Keratinocyte (primary cell): Measurements from ENCODE around the gene PNPLA2. TPM values are rescaled to one million over a fixed set of nuclear protein-coding genes. Genes with fewer than 3 reads are reported as not detected.

Experiments
- DNase-seq: peaks from one replicate; pipeline ENCODE4 v3.0.0-alpha.2; 2011; ENCODE audit warnings: low read depth, missing footprints, low spot score
- FAIRE-seq: peaks from 2 replicates; lab custom pipeline; 2011; peaks lifted over from hg19 to GRCh38; lab: Jason Lieb, UNC
- H2AFZ ChIP-seq: 2 replicates; pipeline ENCODE4 v1.6.0; 2012; ENCODE audit warnings: low read length, control low read depth, inconsistent platforms; ENCODE audit not compliant: control insufficient read depth
- H3K27ac ChIP-seq: 2 replicates; pipeline ENCODE4 v1.5.1; 2011; ENCODE audit warnings: low read length; ENCODE audit not compliant: control insufficient read depth, insufficient read depth
- H3K27me3 ChIP-seq: 3 replicates; pipeline ENCODE4 v1.6.0; 2011; ENCODE audit warnings: low read length; ENCODE audit not compliant: control insufficient read depth, insufficient read depth; ENCODE audit errors: extremely low read depth
- H3K36me3 ChIP-seq, 2 experiments: 2 replicates in 1 of 2; 3 replicates in 1 of 2; pipeline ENCODE4 v1.5.1; 2011; ENCODE audit warnings: low read length in 2 of 2, mild to moderate bottlenecking in 1 of 2; ENCODE audit not compliant: control insufficient read depth in 2 of 2, insufficient read depth in 2 of 2; ENCODE audit errors: extremely low read depth in 1 of 2
- H3K4me1 ChIP-seq: 3 replicates; pipeline ENCODE4 v1.5.1; 2011; ENCODE audit warnings: low read length; ENCODE audit not compliant: control insufficient read depth, insufficient read depth; ENCODE audit errors: extremely low read depth
- H3K4me2 ChIP-seq: 3 replicates; pipeline ENCODE4 v1.6.0; 2011; ENCODE audit warnings: low read depth, low read length; ENCODE audit not compliant: control insufficient read depth, insufficient read depth; ENCODE audit errors: extremely low read depth
- H3K4me3 ChIP-seq, 3 experiments: fragments of 200-600 bp in 1 of 3; sonication (generic) in 1 of 3; 2 replicates in 2 of 3; 3 replicates in 1 of 3; pipeline ENCODE4 v1.5.1; 2011 to 2016; ENCODE audit warnings: low read length in 3 of 3, mild to moderate bottlenecking in 3 of 3, control low read depth in 2 of 3, inconsistent platforms in 1 of 3, low read depth in 1 of 3, mixed read lengths in 1 of 3, mixed run types in 1 of 3, moderate library complexity in 1 of 3; ENCODE audit not compliant: control insufficient read depth in 2 of 3, insufficient read depth in 2 of 3; ENCODE audit errors: extremely low read depth in 1 of 3
- H3K79me2 ChIP-seq: 2 replicates; pipeline ENCODE4 v1.6.0; 2012; ENCODE audit warnings: low read length; ENCODE audit not compliant: control insufficient read depth, insufficient read depth
- H3K9ac ChIP-seq: 3 replicates; pipeline ENCODE4 v1.6.0; 2011; ENCODE audit warnings: low read length; ENCODE audit not compliant: control insufficient read depth, insufficient read depth; ENCODE audit errors: extremely low read depth
- H3K9me1 ChIP-seq: 3 replicates; pipeline ENCODE4 v1.6.0; 2011; ENCODE audit warnings: low read length; ENCODE audit not compliant: control insufficient read depth, insufficient read depth; ENCODE audit errors: extremely low read depth
- H3K9me3 ChIP-seq: 2 replicates; pipeline ENCODE4 v1.5.1; 2012; ENCODE audit warnings: low read depth, low read length; ENCODE audit not compliant: control insufficient read depth
- H4K20me1 ChIP-seq: 3 replicates; pipeline ENCODE4 v1.6.0; 2011; ENCODE audit warnings: low read length; ENCODE audit not compliant: control insufficient read depth, insufficient read depth; ENCODE audit errors: extremely low read depth
- EZH2 ChIP-seq: IDR thresholded peaks from one replicate; pipeline ENCODE4 v1.6.1; 2012; ENCODE audit warnings: inconsistent platforms, mild to moderate bottlenecking, low read length, moderate library complexity
- dilution Hi-C: fragments of 300-500 bp; cut with MboI; formaldehyde crosslinking; loops from one replicate; pipeline ENCODE4 v1.7.0; 2020; ENCODE audit warnings: low sequenced_read_pairs; ENCODE audit not compliant: extremely low pct_ligation_motif_present
- polyA plus RNA-seq, 5 experiments: library from polyadenylated mRNA; depleted of rRNA in 3 of 5; stranded (reverse) in 3 of 5; stranded (forward) in 1 of 5; unstranded in 1 of 5; fragments of >200 nt; gene quantifications; 1 replicate in 1 of 5; 2 replicates in 3 of 5; 3 replicates in 1 of 5; pipeline versions ENCODE4 v1.2.1 to v1.2.3, GENCODE V29; 2011 to 2012; ENCODE audit warnings: missing spikeins in 2 of 5, low read depth in 1 of 5, low replicate concordance in 1 of 5
- TF ChIP-seq, protein P1 (sequence below), 3 experiments: IDR thresholded peaks in 1 of 3; conservative IDR thresholded peaks in 1 of 3; optimal IDR thresholded peaks in 1 of 3; 2 replicates in 2 of 3; 3 replicates in 1 of 3; pipeline versions ENCODE3 to v1.5.1; 2011; ENCODE audit warnings: low read length in 3 of 3, mild to moderate bottlenecking in 3 of 3, moderate library complexity in 2 of 3, control low read depth in 1 of 3, inconsistent platforms in 1 of 3; ENCODE audit not compliant: insufficient read depth in 2 of 3; ENCODE audit errors: extremely low read depth in 1 of 3

Gene PNPLA2
- polyA plus RNA-seq, 1 donor (not counting 4 experiments of a cell fraction or from before 2014, with no cell fraction given): 5.3 TPM

DNA sequence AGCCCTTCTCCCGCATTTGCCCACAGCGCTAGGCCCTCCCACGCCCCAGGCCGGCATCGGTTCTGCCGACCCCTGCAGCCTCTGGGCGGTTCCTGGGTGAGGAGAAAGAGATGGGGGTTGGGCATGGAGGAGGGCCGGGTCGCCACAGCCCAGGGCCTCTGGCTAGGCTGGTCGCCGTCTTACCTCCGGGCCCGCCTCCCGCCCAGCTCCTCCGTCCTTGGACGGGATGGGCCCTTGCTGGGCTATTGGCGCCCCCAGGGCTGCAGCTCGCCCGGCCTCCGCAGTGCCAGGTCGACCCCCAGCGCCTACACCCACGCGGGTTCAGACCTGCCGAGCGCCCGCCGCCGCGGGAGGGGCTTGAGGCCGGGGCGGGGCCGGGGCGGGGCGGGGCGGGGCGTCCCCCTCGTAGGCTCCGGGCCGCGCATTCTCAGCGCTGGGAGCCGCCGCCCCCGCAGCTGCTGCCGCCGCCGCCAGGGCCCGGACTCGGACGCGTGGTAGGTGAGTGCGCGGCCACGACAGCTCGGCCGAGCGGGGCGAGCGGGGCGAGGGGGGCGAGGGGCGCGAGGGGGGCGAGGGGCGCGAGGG, 13.9 kb downstream of the PNPLA2 start, which contains the start of gene CD151:
Gene CD151, plus strand, starts transcription at position 424 of the 585 bp plus-strand sequence. CDS start 3,118 bp downstream, outside the sequence.
- DNase-seq (no peak), FAIRE-seq (no peak)
- TF ChIP-seq, protein P1, sequence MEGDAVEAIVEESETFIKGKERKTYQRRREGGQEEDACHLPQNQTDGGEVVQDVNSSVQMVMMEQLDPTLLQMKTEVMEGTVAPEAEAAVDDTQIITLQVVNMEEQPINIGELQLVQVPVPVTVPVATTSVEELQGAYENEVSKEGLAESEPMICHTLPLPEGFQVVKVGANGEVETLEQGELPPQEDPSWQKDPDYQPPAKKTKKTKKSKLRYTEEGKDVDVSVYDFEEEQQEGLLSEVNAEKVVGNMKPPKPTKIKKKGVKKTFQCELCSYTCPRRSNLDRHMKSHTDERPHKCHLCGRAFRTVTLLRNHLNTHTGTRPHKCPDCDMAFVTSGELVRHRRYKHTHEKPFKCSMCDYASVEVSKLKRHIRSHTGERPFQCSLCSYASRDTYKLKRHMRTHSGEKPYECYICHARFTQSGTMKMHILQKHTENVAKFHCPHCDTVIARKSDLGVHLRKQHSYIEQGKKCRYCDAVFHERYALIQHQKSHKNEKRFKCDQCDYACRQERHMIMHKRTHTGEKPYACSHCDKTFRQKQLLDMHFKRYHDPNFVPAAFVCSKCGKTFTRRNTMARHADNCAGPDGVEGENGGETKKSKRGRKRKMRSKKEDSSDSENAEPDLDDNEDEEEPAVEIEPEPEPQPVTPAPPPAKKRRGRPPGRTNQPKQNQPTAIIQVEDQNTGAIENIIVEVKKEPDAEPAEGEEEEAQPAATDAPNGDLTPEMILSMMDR (optimal IDR thresholded peaks at IDR 0.05 in 1 of 3, IDR thresholded peaks at IDR 0.05 in 1 of 3, conservative IDR thresholded peaks at IDR 0.05 in 1 of 3; ENCODE audit: extremely low read depth in 1 of 3, insufficient read depth in 2 of 3, low read length in 3 of 3): no peak
- no peak for TF ChIP-seq EZH2
- peaks cover 44% of the 10 kb centered on the region for H3K4me1 ChIP-seq
- dilution Hi-C loops: no loop called here
- no peaks in the 10 kb centered on the region for H3K9me1 ChIP-seq
- H3K36me3 ChIP-seq: peaks cover 5 to 12% of the 10 kb centered on the region in 2 experiments
- H2AFZ ChIP-seq: peak within 1 kb of the TSS; percentile 37
- H3K27me3 ChIP-seq: peaks cover 35% of the 10 kb centered on the region
- H3K4me3 ChIP-seq: peak within 1 kb of the TSS; percentile 78 to 86 (median 84)
- peak within 1 kb of the TSS; percentile 95 for H3K9ac ChIP-seq
- H3K79me2 ChIP-seq: peaks cover 36% of the 10 kb centered on the region
- peak within 1 kb of the TSS; percentile 98 for H3K4me2 ChIP-seq
- H3K27ac ChIP-seq: peak within 1 kb of the TSS; percentile 94
- peaks cover 2% of the 10 kb centered on the region for H4K20me1 ChIP-seq
- H3K9me3 ChIP-seq: no peaks in the 10 kb centered on the region

DNA sequence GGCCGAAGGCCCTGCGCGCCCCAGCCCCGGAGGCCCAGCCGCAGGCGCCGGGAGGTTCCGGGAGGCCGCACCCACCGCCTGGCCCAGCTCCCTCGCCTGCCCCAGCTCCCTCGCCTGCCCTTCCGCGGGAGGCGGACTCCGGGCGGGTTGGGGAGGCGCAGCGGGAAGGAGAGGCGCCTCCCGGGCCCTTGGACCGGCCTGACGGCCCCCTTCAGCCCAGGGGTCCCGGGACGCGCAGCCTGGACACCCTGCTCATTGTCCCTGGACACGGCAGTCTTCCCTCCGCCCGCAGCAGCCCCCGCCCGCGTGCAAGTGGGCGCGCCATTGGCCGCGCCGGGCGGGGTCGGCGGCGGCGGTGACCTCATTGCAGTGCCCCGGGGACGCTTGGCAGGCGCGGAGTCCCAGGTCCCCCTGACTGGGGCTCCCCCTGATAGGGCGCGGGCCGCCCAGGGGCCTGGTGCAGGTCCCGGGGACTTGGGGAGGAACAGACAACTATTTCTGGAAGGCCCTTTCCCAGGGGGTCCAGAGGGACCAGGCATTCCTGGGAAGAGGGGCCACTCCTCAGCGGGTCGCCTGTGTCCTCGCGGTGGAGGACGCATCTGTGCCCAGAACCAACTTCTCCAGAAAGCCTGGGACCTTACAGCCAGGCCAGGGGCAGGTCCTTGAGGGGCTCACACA, 14.5 kb downstream of the PNPLA2 start:
- dilution Hi-C loops: no loop called here
- H3K36me3 ChIP-seq: peaks cover 7 to 17% of the 10 kb centered on the region in 2 experiments
- FAIRE-seq (no peak), DNase-seq (no peak)
- TF ChIP-seq EZH2: no peak
- TF ChIP-seq, protein P1 (optimal IDR thresholded peaks at IDR 0.05 in 1 of 3, IDR thresholded peaks at IDR 0.05 in 1 of 3, conservative IDR thresholded peaks at IDR 0.05 in 1 of 3; ENCODE audit: extremely low read depth in 1 of 3, insufficient read depth in 2 of 3, low read length in 3 of 3): no peak
- no peaks in the 10 kb centered on the region for H3K9me1 ChIP-seq
- peaks cover 29% of the 10 kb centered on the region for H3K27me3 ChIP-seq
- H3K9me3 ChIP-seq: no peaks in the 10 kb centered on the region
- H3K4me1 ChIP-seq: peaks cover 43% of the 10 kb centered on the region
- peaks cover 2% of the 10 kb centered on the region for H4K20me1 ChIP-seq
- H3K79me2 ChIP-seq: peaks cover 40% of the 10 kb centered on the region
- peak overlapping the region; percentile 98 for H3K4me2 ChIP-seq
- H2AFZ ChIP-seq: no peak overlapping the region
- H3K27ac ChIP-seq: peak overlapping the region; percentile 94
- peak overlapping the region; percentile 95 for H3K9ac ChIP-seq
- peak overlapping the region; percentile 78 to 86 (median 84) for H3K4me3 ChIP-seq
